Mammary epithelial cell (primary cell): ENCODE data around the gene PITRM1.
"Not testable (repeated sequence)": the region's sequence is repeated elsewhere in the genome, so short reads cannot be mapped to it uniquely, and the experiment has no call there.

Experiments used
- CTCF ChIP-seq, 2 donors: IDR thresholded peaks in 1 of 2; conservative IDR thresholded peaks in 1 of 2; 2 replicates each; pipeline ENCODE4 v1.5.1; 2011 to 2012; ENCODE audit warnings: inconsistent platforms in 2 of 2, low read length in 2 of 2, mild to moderate bottlenecking in 2 of 2, control low read depth in 1 of 2, low read depth in 1 of 2; ENCODE audit not compliant: insufficient read depth in 1 of 2; ENCODE audit errors: extremely low read depth in 1 of 2
- EZH2 ChIP-seq: IDR thresholded peaks from 2 replicates; pipeline ENCODE4 v1.6.1; 2012; ENCODE audit warnings: low read length, inconsistent platforms, borderline replicate concordance

- not testable (repeated sequence) for TF ChIP-seq CTCF (conservative IDR thresholded peaks at IDR 0.05 in 1 of 2, IDR thresholded peaks at IDR 0.05 in 1 of 2; ENCODE audit: extremely low read depth in 1 of 2, insufficient read depth in 1 of 2, low read depth in 1 of 2, low read length in 2 of 2); EZH2
These were observed 1.1 kb downstream of the PITRM1 start for GRCh38 chr10:3171488-3171887.
